NCI-H510A treated with DMSO at 0.1 percent for 48 hours (cell line): Measurements from ENCODE around the gene KNTC1.
"Not testable (repeated sequence)": the region's sequence is repeated elsewhere in the genome, so short reads cannot be mapped to it uniquely, and the experiment has no call there.

Experiments
- DNase-seq: peaks from one replicate; lab custom pipeline; 2025; lab: John Stamatoyannopoulos, UW

The KNTC1 gene

DNA sequence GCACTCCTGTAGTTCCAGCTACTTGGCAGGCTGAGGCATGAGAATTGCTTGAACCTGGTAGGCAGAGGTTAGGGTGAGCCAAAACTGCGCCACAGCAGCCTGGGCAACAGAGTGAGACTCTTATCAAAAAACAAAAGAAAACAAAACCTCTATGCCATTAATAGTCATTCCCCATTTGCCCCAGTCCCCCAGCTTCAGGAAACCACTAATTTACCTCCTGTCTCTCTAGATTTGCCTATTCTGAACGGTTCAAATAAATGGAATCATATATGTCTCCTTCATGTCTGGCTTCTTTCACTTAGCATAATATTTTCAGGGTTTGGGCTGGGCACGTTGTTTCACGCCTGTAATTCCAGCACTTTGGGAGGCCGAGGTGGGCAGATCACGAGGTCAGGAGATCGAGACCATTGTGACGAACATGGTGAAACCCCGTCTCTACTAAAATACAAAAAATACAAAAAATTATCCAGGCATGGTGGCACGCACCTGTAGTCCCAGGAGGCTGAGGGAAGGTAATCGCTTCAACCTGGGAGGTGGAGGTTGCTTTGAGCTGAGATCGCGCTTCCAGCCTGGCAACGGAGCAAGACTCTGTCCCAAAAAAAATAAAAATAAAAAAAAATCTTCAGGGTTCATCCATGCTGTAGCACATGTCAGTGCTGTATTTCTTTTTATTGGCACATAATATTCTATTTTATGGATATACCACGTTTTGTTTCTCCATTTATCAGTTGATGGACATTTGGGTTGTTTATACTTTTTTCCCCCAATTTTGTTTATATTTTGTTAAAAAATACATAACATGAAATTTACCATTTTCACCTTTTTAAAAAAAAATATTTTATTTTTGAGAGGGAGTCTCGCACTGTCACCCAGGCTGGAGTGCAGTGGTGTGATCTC is 31.9 kb downstream of the KNTC1 start:
- no peak for DNase-seq

DNA sequence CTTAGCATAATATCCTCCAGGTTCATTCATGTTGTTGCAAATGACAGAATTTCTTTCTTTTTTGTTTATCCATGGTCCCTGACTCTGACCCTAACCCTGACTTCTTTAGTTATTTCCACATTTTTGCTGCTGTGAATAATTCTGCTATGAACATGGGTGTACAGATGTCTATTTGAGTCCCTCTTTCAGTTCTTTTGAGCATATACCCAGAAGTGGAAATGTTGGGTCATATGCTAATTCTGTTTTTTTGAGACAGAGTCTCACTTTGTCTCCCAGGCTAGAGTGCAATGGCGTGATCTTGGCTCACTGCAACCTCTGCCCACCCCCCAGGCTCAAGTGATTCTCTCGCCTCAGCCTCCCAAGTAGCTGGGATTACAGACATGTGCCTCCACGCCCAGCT is 33.1 kb downstream of the KNTC1 start:
- no peak for DNase-seq

DNA sequence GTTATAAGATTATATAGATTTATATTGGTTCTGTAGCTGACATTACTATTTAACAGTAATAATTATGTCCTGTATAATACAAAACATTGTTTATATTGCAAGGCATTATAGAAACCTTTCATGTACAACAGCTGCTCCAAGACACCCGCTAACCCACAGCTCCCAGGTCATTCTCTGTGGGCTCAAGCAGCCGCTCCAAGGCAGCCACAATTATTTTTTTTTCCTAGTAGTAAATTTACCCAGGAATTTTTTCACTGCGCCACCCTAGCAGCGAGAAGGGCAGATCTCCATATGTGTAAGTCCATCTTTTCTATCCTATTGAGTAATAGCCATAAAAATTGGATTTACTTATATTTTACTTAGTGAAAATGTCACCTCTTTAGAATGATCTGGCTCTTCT is 36.3 kb downstream of the KNTC1 start:
- no peak for DNase-seq

DNA sequence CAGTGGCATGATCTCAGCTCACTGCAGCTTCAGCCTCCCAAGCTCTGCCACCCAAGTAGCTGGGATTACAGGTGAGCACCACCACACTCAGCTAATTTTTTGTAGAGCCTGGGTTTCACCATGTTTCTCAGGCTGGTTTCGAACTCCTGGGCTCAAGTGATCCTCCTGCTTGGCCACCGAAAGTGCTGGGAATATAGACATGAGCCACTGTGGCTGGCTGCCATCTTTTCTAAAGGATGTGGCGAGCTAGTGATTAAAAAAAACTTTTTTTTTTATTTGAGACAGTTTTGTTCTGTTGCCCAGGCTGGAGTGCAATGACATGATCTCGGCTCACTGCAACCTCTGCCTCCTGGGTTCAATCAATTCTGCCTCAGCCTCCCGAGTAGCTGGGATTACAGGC is 39.8 kb downstream of the KNTC1 start:
- not testable (repeated sequence) for DNase-seq

DNA sequence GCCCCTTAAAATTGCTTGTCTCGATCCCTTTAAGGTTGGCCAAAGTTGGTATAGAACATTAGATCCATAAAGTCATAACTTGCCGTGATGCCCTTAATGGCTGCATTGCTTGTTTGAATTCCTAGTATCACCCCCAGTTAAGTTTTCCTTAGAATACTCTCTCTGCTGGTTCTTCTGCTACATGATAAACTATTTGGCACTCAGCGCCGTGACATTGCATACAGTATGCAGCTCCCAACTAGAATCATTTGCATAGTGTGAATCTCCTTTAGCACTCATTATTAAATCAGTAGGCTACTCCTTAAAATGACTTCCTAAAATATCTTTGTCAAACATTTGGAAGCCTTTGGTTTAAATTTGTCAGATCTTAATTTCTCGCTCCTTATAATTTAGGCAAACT is 42.2 kb downstream of the KNTC1 start:
- no peak for DNase-seq

DNA sequence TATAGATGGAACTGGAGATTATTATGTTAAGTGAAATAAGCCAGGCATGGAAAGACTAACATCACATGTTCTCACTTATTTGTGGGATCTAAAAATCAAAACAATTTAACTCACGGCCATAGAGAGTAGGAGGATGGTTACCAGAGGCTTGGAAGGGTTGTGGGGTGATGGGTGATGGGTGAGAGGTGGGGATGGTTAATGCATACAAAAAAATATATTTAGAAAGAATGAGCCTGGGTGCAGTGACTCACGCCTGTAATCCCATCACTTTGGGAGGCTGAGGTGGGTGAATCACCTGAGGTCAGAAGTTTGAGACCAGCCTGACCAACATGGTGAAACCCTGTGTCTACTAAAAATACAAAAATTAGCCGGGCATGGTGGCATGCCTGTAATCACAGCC is 43.0 kb downstream of the KNTC1 start:
- not testable (repeated sequence) for DNase-seq

DNA sequence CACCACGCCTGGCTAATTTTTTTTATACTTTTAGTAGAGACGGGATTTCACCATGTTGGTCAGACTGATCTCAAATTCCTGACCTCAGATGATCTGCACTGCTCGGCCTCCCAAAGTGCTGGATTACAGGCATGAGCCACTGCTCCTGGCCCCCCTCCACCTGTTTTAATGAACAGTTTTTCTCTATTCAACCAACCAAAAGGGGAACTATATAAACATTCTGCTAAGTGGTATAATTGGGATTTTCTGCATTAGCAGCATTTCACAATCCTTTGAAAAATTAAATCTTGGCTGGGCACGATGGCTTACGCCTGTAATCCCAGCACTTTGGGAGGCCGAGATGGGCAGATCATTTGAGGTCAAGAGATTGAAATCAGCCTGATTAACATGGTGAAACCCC is 44.8 kb downstream of the KNTC1 start:
- no peak for DNase-seq

DNA sequence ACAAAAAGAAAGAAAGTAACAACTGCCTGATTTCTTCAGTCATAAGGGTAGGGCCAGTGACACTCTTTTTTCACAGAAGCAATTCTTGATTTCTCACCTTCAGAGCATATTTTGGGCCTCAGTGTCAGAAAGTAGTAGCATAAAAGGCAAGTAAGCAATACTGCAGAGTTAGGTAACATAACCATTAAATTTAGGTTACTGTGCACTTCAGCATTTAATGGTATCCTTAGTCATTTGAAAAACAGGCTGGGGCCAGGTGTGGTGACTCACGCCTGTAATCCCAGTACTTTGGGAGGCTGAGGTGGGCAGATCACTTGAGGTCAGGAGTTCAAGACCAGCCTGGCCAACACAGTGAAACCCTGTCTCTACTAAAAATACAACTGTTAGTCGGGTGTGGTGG is 56.2 kb downstream of the KNTC1 start:
- DNase-seq = not testable (repeated sequence)

DNA sequence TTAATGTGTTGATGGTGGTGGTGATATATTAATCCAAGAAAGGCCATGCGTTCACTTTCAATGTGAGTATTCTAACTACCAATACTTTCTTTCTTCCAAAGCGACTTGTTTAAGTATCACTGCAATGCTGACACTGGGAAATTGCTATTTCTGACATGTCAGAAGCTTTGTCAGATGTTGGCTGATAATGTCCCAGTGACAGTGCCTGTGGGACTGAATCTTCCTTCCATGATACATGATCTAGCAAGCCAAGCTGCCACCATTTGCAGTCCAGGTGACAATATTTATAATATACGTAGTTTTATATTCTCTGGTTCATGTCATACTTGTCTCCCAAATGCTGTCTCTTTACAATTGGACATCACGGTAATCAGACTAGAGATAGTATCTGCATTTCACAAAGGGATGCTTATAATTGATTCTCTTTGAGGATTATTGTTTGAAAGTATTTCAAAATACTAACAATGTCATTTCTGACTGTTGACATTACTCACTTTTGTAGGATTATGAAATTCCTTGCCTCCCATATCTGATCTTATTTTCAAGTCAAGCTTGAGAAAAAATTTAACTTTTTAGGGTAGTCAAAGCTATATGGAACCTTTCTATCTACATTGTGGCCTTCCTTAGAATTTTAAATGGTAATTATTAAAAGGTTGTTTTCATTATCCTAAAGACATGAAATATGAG is 57.3 kb downstream of the KNTC1 start:
- DNase-seq = no peak

DNA sequence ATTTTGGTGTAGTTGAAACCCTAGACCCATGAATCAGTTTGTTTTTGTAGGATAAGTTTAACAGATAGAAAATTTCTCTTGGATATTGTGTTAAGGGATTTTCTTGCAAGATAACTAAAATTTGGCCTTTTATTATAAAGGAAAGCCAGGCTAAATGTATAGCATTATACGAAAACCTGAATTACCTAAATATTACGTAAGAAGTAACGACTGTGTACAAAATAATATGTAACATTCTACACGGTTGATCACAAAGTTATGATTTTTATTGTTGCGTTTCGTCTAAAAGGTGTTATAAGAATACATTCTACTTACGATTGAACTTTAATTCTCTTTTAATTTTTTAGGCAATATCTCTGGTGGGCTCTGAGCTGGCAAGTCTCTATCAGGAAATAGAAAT is 63.9 kb downstream of the KNTC1 start:
- no peak for DNase-seq

DNA sequence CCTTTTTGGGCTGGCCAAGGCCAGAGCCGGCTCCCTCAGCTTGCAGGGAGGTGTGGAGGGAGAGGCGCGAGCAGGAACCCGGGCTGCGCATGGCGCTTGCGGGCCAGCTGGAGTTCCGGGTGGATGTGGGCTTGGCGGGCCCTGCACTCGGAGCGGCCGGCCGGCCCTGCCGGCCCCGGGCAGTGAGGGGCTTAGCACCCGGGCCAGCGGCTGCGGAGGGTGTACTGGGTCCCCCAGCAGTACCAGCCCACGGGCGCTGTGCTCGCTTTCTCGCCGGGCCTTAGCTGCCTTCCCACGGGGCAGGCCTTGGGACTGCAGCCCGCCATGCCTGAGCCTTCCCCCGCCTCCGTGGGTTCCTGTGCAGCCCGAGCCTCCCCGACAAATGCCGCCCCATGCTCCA is 64.9 kb downstream of the KNTC1 start:
- DNase-seq = not testable (repeated sequence)

DNA sequence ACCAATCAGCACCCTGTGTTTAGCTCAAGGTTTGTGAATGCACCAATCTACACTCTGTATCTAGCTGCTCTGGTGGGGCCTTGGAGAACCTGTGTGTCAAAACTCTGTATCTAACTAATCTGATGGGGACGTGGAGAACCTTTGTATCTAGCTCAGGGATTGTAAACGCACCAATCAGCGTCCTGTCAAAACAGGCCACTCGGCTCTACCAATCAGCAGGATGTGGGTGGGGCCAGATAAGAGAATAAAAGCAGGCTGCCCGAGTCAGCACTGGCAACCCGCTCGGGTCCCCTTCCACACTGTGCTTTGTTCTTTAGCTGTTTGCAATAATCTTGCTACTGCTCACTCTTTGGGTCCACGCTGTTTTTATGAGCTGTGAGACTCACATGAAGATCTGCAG is 65.5 kb downstream of the KNTC1 start:
- not testable (repeated sequence) for DNase-seq

DNA sequence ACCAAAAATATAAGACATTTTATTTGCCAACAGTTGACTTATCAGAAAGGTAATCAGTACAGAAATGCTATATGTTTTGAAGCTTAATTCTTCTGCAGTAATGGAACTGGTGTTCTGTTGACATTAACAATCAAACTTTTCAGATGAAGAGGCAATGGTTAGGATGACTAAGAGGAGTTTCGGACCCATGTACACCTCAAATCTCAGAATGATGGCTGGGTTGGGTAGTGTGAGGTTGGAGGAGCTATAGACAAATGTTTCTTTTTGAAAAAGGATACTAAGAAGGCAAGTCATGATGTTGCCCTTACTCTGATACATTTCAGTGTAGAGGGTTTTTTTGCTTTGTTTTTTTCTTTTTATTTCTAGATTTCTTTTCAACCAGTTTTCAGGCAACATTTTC is 66.9 kb downstream of the KNTC1 start:
- no peak for DNase-seq

DNA sequence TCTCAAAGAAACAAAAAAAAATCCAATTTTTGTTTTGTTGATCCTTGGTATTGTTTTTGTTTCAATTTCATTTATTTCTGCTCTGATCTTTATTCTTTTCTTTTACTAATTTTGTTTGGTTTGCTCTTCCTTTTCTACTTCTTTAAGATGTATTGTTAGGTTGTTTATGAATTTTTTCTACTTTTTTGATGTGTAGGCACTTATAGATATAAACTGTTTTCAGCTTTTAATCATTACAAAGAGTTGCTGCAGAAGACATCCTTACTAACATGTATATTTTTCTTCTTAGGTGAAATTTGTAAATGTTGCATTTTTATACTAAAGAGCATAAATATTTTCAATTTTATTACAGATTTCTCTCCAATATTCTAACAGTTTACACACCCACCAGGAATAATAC is 69.8 kb downstream of the KNTC1 start:
- no peak for DNase-seq

DNA sequence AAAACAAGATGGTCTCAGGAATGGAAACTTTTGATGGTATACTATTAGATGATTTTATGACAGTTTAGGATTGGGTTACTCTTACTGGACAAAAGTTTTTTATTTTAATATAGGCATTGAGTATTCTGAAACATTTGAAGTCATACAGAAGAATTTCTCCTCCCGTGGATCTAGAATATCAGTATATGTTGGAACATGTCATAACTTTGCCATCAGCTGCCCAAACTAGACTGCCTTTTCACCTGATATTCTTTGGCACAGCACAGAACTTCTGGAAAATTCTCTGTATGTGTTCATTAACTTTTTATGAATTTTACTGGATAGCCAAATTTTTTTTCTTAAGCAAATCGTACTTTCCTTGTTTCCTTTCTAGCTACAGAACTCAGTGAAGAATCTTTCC is 75.4 kb downstream of the KNTC1 start:
- no peak for DNase-seq

DNA sequence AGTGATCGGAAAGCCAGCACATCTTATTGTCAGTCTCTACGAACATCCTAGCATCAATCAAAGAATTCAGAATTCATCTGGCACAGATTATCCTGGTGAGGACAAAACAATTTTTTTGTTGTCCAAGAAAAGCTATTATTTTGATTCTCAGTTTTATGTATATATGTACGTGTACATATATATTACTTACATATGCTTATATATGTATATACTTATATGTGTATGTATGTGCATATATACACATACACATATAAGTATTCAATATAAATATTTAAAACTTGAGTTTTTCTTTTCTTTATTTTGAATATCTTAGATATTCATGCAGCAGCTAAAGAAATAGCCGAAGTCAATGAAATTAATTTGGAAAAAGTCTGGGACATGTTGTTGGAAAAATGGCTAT is 77.9 kb downstream of the KNTC1 start:
- no peak for DNase-seq

DNA sequence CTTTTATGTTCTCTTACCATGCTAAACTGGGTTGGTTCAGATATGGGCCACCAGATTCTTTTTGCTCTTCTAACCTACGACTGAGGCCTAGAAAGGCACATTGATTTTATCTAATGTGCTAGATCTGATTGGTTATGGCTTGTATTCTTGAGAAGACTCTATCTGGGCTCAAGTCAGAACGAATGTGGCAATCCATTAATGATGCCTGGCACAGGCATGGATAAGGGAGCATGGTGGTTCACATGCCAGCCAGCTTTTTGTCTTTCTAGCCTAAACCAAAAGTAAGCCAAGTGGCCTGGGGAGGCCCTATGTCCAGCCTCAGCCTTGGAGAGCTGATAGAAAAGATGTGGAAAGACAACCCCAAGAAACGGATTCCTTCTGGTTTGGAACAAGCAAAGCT is 82.7 kb downstream of the KNTC1 start:
- DNase-seq = no peak

DNA sequence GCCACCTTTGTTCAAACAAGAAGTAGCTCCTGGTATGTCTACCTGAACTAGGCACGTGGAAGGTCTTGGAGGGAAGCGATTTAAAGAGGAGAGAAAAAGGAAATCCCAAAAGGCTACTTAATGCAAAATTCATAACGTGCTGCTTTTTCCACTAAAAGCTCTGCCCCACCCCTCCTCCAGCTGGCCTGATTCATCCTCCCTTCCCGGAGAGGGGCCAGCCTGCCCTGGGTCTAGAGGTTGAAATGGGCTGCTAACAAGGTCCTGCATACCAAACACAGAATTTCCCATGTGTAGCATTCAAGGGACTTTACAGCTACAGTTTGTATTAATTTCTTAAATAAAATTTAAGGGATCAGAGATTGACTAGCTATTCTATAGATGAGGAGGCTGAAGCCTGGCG is 83.2 kb downstream of the KNTC1 start:
- DNase-seq = no peak

DNA sequence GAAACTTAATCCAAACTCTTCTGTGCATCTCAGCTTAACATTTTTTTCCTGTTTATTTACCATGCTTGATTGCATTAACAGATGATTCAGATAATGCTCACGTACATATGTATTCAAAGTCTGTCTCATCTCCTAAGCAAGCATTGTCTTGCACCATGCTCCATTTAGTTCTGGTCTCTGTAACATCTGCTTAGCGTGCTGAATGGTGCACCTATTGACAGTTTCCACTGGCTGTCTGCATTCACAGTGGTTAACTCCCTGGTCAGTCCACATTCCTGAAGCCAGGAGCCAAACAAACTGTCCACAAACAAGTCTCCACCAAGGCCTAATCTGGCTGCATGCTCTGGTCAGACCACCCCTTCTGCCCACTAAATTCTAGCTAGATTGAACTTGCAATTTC is 83.9 kb downstream of the KNTC1 start:
- no peak for DNase-seq

DNA sequence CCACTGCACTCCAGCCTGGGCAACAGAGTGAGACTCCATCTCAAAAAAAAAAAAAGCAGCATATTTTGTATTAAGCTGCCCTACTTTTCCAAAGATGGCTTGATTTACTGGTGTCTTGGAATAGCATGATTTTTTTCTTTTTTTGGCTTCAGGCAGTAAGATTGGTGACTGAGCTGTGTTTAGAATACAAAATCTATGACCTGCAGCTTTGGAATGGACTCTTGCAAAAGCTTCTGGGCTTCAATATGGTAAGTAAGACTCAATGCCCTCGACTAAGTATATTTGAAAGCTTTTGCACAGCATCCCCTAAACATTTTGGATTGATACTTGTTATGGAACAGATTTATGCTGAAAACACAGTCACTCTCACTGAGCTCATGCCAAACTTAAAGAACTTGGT is 87.8 kb downstream of the KNTC1 start:
- DNase-seq = no peak

DNA sequence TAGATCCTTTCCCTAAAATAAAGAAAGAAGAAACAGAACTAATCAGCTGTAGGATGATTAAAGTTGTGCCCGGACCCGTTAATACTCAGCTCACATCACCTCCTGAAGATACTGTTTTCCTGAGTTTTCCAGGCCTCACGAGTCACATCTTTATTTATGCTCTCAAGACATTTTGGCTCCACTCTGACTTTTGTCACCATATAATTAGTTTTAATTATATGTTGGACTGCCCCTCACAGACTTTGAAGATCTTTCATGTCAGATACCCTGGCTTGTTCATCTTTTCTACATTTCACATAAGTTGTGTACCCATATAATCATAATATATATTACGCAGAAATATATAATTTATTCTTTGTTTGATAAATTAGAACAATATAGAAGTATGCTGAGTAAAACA is 88.7 kb downstream of the KNTC1 start:
- DNase-seq = no peak

DNA sequence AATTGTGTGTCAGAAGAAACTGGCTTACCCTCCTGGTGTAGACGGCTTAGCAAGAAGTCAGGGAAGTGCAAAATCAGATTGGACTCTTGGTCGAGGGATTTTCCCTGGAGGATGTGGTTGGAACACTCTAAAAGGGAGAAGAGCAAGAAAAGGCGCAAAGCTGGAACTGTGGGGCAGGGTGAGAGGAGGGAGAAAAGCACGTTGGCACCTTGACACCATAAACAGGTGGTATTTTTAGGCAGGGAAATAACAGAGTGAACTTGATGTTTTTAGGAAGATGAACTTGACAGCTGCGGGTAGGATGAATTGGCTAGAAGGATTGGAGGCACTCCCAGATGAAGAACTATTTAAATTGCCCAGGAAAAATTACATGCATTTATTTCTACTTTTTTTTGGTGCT is 108.4 kb downstream of the KNTC1 start:
- no peak for DNase-seq

DNA sequence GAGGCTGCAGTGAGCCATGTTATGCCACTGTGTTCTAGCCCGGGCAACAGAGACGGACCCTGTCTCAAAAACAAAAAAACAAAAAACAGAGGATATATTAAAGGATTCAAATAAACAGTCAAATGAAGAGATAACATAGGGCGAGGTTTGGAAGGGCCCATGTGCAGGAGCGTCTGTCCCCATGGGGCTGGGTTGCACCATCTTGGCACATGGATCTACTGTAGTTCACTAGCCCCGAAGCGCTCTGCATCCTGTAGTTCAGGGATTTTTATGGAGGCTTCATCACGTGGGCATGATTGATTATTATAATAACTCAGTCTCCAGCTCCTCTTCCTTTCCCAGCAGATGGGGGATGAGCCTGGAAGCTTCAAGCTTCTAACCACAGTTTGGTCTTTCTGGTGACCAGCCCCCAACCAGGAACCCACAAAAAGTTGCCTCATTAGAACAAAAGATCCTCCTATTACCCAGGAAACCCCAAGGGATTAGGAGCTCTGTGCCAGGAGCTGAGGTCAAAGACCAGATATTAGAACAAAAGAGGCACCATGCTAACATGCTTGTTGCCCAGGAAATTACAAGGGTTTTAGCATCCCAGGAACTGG is 116.3 kb downstream of the KNTC1 start:
- no peak for DNase-seq
